HG02840 (cell line): ENCODE measurements around the gene HSD17B14.

Source experiments
- ATAC-seq: cut with Tn5 transposase; IDR thresholded peaks from one replicate; pipeline ENCODE4 v1.9.1; 2021; ENCODE audit warnings: mild to moderate bottlenecking, moderate library complexity, moderate number of reproducible peaks; ENCODE audit not compliant: unreplicated experiment, low FRiP score

The HSD17B14 gene

DNA sequence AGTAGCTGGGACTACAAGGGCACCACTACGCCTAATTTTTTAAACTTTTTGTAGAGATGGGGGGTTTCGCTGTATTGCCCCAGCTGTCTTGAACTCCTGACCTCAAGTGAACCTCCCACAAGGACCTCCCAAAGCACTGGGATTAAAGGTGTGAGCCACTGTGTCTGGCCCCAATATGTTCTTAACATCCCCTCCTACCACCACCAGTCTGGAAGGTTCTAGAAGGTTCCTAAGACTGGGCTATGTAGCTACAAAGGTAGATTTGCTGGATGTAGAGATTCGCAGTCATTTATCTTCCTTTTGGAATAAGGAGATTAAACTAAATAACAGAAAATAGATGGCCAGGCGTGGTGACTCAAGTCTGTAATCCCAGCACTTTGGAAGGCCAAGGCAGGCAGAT lies 5.3 kb downstream of the HSD17B14 start:
- ATAC-seq, result no peak

DNA sequence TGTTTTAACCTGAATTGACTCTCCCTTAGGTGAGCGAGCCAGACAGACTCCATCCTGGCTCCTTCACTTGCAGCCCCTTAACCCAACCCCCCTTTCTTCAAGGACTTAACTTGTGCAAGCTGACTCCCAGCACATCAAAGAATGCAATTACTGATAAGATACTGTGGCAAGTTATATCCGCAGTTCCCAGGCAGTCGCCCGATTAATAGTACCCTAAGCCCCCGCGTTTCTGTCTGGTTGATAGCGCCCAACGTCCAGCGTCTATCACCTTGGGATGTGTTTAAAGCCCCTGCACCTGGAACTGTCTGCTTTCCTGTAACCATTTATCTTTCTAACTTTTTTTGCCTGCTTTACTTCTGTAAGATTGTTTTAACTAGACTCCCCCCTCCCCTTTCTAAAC lies 6.2 kb downstream of the HSD17B14 start:
- ATAC-seq, result no peak

DNA sequence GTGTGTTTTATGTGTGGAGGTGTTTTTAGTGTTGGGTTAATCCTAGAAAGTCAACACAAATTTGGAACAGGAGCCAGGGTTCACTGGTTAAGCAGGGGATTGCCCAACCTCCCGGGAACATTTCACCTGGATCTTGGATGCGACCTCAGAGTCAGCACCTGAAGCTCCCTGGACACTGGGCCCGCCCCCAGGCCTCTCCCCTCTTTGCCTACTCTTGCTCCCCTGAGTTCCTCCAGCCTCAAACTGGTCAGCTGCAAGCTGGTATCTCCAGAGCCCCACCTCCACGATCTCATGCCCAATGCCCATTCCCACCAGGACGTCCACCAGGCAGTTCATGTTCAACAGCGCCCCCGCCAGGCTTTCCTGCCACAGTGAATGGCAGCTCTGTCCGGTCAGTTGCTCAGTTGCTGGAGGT lies 9.7 kb downstream of the HSD17B14 start:
- no peak for ATAC-seq

DNA sequence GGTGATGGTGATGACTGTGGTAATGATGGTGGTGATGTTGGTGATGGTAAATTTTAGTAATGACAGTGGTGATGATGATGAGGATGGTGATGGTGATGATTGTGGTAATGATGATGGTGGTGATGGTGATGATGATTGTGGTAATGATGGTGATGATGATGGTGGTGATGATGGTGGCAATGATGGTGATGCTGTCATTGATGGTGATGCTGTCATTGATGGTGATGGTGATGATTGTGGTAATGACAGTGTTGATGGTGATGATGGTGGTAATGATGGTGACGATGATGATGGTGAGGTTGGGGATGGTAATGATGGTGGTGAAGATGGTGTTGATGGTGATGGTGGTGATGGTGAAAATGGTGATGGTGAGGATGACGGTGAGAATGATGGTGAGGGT lies 13.8 kb downstream of the HSD17B14 start:
- no peak for ATAC-seq

DNA sequence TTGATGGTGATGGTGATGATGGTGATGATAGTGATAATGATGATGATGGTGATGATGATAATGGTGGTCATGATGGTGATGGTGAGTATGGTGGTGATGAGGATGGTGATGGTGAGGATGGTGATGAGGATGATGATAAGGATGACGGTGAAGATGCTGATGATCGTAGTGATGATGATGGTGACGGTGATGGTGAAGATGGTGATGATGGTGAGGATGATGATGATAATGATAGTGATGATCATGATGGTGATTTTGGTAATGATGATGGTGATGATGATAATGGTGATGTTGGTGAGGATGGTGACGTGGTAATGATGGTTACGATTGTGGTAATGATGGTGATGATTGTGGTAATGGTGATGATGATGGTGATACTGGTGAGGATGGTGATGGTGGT lies 14.7 kb downstream of the HSD17B14 start:
- ATAC-seq, result no peak

DNA sequence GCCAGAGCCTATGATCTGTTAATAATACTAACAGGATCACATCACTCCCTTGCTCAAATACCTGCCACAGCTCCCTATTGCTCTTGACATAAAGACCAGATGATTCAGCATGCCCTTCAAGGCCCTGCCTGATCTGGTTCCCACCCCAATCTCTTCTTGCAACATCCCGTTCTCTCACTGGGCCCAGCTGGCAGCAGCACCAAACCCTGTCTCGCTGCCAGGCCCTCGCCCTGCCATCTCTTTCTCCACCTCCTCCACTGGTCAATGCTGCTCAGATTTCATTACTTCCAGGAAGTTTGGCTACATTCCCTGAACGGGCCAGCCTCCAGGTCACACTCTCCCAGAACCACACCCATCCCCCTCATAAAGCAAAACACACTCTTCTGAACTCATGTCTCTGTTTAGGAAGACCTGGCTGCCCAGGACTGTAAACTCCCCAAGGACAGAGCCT lies 16.9 kb downstream of the HSD17B14 start:
- no peak for ATAC-seq

DNA sequence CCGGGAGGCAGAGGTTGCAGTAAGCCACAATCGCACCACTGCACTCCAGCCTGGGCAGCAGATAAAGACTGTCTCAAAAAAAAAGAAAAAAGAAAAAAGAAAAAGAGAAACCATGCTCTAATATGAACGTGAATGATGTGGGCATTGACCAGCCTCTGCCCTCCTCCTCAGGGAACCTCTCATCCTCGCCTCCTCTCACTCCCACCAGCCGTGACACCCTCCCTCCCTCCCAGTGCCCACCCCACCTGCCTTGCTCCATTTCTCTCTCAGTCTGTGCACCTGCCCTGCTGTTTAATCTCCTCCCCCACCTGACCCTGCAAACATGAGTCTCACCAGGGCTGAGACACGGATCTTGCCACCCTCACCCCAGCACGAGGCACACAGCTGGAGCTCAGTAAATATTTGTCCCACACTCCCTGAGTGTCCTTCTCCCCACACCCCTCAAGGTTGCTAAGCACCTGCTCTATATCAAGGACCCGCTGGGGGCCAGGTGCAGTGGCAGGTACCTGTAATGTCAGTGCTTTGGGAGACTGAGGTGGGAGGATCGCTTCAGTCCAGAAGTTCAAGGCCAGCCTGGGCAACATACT lies 18.0 kb downstream of the HSD17B14 start:
- ATAC-seq, result no peak

DNA sequence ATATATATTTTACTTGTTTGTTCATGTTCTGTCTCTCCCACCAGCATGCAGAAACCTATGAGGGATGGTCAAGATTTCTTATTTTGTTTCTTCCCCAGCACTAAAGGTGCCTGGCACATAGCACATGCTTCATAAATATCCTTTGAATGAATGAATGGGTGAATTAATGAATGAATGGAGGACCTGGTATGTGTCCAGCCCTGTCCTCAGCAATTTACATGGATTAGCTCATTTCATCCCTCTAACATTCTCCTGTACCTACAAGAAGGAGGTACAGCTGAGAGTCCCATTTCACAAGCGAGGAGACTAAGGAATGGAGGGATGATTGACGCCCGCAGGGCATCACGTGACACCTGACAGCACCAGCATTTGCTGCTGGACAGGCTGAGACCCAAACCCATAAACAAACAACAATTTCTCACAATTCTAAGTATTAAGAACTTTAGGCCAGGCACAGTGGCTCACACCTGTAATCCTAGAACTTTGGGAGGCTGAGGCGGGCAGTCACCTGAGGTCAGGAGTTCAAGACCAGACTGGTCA lies 18.6 kb downstream of the HSD17B14 start:
- ATAC-seq, result no peak

DNA sequence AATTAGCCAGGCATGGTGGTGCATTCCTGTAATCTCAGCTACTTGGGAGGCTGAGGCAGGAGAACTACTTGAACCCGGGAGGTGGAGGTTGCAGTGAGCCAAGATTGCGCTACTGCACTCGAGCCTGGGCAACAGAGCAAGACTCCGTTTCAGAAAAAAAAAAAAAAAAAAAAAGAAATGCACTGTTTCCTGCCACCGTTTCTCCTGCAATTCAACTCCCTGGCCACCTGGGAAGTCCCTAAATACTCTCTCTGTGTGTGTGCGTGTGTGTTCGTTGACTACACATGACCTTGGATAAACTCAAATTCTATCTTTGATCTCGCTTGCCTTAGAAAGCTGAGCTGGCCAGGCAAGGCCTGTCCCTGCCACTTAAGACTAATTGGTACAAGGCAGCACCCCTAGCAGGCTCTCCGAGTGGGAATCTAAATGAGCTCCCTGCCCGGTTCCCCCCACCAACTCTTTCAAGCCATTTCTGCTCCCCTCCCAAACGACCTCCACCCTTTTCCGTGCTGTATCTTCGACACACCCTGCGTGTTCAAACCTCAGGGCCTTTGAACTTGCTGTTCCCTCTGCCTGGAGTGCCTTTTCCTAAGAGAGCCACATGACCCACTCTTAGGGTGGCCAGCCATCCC lies 20.3 kb downstream of the HSD17B14 start:
- no peak for ATAC-seq

DNA sequence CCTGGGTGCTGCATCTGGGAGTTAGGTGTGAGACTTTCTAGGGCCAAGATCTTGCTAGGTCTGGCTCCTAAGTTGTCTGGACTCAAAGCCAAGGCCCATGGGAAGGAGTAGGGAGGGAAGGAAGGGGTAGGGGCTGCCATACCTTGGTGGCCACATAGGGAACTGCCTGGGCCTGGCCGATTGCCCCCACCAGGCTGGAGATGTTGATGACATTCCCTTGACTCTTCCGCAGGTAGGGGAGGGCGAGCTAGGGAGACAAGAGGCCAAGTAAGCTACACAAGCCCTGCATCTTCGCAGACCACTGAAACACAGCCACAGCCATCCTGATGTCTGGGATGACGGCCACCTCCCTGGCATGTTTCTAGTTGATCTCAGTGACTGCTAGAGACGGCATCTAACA lies 21.4 kb downstream of the HSD17B14 start:
- ATAC-seq, result no peak

DNA sequence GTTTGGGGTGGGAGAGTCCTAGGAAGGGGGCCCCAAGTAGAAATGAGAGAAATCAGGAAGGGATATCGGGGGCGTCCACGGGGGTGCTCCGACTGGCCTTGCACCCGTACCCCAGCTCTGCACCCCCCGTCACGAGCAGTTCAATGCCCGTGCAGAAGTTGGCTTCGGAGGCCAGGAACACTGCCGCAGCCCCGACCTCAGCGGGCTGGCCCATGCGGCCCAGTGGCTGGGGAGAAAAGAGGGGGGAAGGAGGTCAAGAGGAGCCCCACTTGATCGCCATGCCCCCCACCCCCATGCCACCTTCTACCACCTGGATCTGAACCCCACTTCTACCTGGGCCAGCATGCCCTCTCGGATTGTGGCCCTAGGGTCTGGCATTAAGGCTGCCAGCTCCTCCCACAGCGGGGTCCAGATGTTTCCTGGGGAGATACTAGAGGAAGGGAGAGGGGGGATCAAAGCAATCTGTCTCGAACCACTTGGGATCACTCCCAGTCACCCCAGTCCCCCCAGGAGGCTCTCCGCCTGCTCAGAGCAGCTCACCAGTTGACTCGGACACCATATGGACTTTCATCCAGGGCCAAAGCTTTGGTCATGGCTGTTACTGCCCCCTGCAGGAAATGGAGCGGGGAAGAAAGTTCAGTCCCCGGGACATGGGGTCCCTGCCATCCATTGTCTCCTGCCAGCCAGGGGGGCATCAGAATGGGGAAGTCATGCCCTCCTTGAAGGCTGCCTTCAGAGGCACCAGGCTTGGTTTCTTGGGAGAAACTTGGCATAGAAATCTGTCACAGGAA lies 23.0 kb downstream of the HSD17B14 start:
- no peak for ATAC-seq

DNA sequence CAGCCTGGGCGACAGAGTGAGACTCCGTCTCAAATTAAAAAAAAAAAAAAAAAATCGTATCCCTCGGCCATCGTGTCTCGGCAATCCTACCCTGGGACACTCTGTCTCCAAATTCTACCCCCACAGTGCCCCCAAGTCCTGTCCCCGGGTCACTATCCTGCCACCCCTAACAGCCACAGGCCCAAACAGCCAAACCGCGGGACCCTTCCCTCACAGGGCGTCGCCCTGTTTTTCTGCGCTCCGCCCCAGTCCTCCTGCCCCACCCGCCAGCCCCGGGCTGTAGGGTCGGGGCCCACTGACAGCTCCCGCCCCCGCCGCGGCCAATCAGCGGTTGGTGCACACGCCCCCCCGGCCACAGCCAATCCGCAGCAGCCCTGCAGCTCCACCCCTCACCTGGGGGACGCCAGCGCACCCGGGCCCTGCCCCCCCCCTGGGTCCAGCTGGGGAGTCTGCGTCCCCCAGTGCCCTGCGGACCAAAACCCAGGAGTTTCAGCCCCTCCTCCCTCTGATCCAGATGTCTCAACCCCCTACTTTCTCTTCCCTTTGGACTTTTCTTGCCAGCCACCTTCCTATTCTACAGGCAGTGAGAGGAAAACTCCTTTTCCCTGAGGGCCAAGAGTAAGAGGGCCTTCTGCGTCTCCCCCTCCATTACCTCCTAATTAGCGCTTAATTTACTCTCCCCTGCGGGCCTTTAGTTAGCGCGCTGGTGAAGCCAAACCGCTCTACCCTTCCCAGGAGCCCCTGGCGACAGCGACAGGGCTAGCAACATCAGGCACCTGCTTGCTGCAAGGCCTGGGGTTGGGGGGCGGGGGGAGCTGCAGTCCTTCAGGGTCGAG lies 24.0 kb downstream of the HSD17B14 start:
- no peak for ATAC-seq

DNA sequence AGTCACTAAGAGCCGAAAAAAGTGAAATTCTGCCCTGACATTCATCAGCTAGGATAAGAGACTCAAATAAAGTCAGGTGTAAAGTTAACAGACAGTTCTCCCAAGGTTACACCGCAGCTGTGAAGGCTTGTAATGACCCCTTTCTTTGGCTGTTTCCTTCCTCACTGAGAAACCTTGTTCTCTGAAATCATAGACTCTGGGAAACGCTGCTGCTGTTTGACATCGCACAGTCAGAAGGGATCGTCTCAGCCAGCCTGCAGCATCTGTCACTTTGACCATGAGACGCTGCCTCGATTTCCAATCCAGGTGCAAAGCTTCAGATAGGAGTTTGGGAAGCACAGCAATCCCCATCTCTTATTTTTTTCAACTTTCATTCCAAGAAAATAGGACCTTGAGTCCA lies 26.1 kb downstream of the HSD17B14 start:
- ATAC-seq, result no peak

DNA sequence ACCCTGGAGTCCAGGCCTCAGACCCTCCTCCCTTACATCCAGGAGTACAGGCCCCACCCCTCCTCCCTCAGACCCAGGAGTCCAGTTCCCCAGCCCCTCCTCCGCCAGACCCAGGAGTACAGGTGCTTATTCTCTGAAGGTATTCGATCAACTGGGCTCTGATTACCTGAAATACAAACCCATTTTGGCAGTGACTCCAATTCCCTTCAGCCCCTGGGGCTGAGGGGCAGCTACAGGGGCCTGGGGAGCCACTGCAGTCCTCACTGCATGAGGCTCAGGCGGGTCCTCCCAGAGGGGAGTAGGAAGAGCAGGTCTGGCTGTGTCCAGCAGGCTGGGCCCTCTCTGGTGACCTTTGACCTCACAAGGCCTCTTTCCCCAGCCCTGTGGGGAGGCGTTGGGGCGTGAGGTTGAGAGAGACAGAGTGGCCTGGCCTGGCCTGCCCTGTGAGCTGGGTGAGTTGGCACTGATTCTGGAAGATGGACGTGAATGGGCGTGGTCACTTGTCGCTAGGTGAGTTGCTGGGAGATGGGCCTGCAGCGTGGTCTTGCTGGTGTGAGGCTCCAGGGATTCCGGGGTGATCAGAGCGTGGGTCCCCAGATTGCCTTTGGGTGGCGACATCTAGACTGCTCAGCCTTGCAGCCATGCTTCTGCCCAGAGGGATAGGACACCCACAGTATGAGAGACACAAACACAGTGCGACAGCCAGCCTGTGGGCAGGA lies 28.5 kb downstream of the HSD17B14 start:
- no peak for ATAC-seq

DNA sequence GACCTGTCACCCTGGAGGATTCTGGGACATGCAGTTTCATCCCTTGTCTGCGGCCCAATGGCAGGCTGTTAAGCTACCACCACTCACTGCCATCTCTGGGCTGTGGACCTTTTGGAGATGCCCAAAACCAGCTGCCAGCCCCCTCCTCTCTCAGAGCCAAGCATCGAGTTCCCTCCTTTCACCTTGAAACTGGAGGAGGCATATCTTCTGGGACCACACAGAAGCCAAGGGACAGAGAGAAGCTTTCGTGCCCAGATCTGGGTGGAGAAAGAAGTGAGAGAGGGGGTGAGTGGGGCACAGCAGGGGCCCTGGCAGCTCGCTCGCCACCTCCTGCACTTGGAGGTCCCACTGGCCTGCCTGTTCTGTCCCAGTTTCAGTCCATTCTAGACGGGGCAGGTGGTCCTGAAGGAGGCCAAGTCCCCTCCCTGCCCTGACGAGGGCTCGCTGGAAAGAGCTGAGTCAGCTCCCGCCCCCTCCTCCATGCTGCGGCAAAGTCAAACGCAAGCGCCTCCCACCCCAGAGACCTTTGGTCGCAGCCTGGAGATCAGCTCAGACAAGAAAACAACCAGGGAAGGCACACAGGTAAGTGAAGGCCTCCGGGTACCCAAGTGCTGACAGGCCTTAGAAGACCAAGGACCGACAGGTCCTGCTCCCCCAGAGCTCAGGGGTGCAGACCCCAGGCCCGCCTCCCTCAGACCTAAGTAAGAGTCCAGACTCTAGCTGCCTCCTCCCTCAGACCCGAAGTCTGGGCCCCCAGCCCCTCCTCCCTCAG lies 29.3 kb downstream of the HSD17B14 start:
- no peak for ATAC-seq

DNA sequence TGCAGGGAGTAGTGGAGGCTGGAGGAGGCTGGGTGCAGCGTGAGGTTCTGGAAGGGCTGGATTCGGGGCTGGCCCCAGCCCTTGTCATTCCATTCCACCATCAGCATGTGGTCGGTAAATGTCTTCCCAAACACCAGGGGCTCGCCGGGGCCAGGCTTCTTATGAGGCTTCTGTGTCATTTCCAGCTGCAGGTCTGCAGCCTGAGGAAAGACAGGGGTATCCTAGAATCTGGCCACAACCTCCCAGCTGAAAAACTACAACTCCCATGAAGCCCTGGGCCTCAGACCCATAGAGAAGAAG lies 29.8 kb downstream of the HSD17B14 start:
- ATAC-seq, result no peak

DNA sequence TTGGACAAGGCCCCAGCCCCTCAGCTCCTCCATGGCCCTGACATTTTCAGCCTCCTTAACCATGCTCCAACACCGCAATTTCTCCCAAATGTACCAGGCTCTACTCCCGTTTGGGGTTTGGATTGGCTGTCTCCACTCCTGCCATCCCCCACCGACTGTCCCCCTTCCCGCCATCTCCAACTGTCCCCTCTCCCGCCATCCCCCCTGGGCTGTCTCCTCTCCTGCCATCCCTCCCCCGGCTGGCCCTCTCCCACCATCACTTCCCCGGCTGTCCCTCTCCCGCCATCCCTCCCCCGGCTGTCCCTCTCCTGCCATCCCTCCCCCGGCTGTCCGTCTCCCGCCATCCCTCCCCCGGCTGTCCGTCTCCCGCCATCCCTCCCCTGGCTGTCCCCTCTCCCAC lies 30.8 kb downstream of the HSD17B14 start:
- no peak for ATAC-seq

DNA sequence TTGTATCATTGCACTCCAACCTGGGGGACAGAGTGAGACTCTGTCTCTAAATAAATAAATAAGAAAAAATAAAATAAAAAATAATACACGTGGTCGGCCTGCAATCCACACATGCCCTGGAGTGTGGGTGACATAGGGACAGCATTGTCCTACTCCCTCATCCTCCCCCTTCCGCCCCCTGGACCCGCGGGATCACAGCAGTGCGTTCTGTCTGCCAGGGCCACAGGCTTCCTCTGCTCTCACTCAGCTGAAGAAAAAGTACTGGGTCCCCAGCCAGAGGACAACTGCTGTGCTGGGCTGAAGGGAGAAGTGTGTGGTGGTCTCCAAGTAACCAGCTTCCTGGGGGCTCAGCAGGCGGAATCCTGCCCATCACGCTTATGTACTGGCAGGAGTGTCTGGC lies 31.8 kb downstream of the HSD17B14 start:
- no peak for ATAC-seq

DNA sequence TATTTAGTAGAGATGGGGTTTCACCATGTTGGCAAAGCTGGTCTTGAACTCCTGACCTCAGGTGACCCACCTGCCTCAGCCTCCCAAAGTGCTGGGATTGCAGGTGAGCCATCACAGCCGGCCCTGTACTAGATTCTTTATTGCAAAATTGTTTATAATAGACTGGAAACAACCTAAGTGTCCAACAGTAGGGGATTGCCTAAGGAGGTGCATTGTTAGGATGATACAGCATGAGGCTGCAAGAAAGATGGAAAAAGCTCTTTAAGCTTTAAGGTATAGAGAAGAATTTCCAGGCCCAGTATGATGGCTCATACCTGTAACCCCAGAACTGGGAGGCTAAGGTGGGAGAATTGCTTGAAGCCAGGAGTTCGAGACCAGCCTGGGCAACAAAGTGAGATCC lies 33.7 kb downstream of the HSD17B14 start:
- no peak for ATAC-seq
